BLaER1 treated with 17β-estradiol and CSF1 and Interleukin-3, amounts not matched to agents 10 nM and 100 nM (cell line): ENCODE results near the gene PPP1R2.

Source experiments
- H3K27ac ChIP-seq, 11 experiments: shearing (Covaris generic); formaldehyde crosslinking; 2 replicates each; pipeline ENCODE4 v1.8.1; 2022
- H3K27me3 ChIP-seq, 11 experiments: shearing (Covaris generic); formaldehyde crosslinking; 2 replicates each; pipeline ENCODE4 v1.8.1; 2022
- H3K36me3 ChIP-seq, 11 experiments: shearing (Covaris generic); formaldehyde crosslinking; 2 replicates each; pipeline ENCODE4 v1.8.1; 2022
- H3K4me1 ChIP-seq, 10 experiments: shearing (Covaris generic); formaldehyde crosslinking; 2 replicates each; pipeline ENCODE4 v1.8.1; 2022
- H3K4me2 ChIP-seq, 11 experiments: shearing (Covaris generic); formaldehyde crosslinking; 2 replicates each; pipeline ENCODE4 v1.8.1; 2022
- H3K4me3 ChIP-seq, 10 experiments: shearing (Covaris generic); formaldehyde crosslinking; 2 replicates each; pipeline ENCODE4 v1.8.1; 2022
- H3K9ac ChIP-seq, 11 experiments: shearing (Covaris generic); formaldehyde crosslinking; 2 replicates each; pipeline ENCODE4 v1.8.1; 2022
- H3K9me3 ChIP-seq, 11 experiments: shearing (Covaris generic); formaldehyde crosslinking; replicated peaks in 1 of 11; 2 replicates each; pipeline ENCODE4 v1.8.1; 2022
- H4K20me1 ChIP-seq, 11 experiments: shearing (Covaris generic); formaldehyde crosslinking; 2 replicates each; pipeline ENCODE4 v1.8.1; 2022
- Cebpa-rat ChIP-seq, 11 experiments: shearing (Covaris generic); IDR thresholded peaks; 2 replicates each; pipeline ENCODE4 v1.8.1; 2022

The PPP1R2 gene

DNA sequence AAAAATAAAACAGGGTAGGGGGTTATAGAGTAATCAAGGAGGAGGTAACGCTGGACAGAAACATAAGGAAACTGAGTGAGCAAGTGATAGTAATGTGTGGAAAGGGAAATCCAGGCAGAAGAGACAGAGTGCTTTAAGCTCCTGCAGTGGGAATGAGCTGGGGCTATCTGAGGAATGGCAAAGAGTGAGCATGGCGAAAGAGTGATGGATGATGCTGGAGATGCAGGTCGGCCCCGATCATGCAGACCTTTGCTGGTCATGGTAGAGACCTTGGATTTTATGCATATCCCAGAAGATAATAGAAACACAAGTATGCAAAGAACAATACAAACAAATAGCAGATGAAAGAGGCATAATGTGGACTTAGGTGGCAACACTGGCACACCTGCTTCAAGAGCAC lies 74.3 kb downstream of the PPP1R2 start:
- Histone ChIP-seq H3K4me3 (no peak overlapping the region), H3K27me3 (no peaks in the 10 kb centered on the region), H3K4me2 (no peak overlapping the region), H3K36me3 (no peaks in the 10 kb centered on the region; a peak in 1 of 22 replicates), H3K9ac (no peak overlapping the region), H3K9me3 (peaks cover 21 to 34% (median 28%) of the 10 kb centered on the region in 11 experiments), H3K4me1 (no peaks in the 10 kb centered on the region), H3K27ac (no peak overlapping the region), H4K20me1 (no peaks in the 10 kb centered on the region)
- no peak for TF ChIP-seq Cebpa-rat (IDR thresholded peaks at IDR 0.05)

DNA sequence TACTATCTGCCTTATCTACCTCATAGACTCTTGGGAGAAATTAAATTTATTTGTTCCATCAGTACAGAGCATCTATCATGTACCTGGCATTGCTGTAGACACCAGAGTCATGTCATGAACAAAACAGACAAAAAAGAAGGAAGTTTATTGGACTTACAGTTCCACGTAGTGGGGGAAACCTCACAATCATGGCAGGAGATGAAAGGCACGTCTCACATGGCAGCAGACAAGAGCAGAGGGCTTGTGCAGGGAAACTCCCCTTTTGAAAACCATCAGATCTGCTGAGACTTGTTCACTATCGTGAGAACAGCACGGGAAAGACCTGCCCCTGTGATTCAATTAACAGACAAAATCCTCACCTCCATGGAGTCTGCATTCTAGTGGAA lies 74.7 kb downstream of the PPP1R2 start:
- Histone ChIP-seq H3K4me1 (no peaks in the 10 kb centered on the region), H3K9ac (no peak overlapping the region), H3K4me3 (no peak overlapping the region), H3K27ac (no peak overlapping the region), H3K27me3 (no peaks in the 10 kb centered on the region), H3K9me3 (peaks cover 21 to 34% (median 28%) of the 10 kb centered on the region in 11 experiments), H3K4me2 (no peak overlapping the region), H3K36me3 (no peaks in the 10 kb centered on the region; a peak in 1 of 22 replicates), H4K20me1 (no peaks in the 10 kb centered on the region)
- TF ChIP-seq Cebpa-rat (IDR thresholded peaks at IDR 0.05) = no peak

- no peak overlapping the region for H3K4me2 ChIP-seq
- H4K20me1 ChIP-seq = no peaks in the 10 kb centered on the region
- no peaks in the 10 kb centered on the region for H3K4me1 ChIP-seq
- H3K27me3 ChIP-seq = no peaks in the 10 kb centered on the region
- no peak overlapping the region for H3K4me3 ChIP-seq
- H3K9ac ChIP-seq = no peak overlapping the region
- no peak for TF ChIP-seq Cebpa-rat (IDR thresholded peaks at IDR 0.05)
- no peaks in the 10 kb centered on the region; a peak in 1 of 22 replicates for H3K36me3 ChIP-seq
- H3K9me3 ChIP-seq = peaks cover 21 to 34% (median 28%) of the 10 kb centered on the region in 11 experiments
- H3K27ac ChIP-seq = no peak overlapping the region
These were observed 75.3 kb downstream of the PPP1R2 start for GRCh38 chr3:195467641-195468390.

DNA sequence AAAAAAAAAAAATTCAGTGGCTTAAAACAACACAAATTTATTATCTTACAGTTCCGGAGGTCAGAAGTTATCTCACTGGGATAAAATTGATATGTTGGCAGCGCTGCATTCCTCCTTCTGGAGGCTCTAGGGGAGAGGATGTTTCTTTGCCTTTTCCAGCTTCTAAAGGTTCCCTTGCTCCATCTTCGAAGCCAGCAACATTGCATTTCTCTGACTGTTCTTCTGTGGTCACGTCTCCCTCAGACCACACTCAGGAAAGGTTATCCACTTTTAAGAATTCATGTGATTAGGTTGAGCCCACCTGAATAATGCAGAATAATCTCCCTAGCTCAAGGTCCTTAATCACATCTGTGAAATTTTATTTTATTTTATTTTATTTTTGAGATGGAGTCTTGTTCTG lies 76.9 kb downstream of the PPP1R2 start:
- H3K9ac ChIP-seq = no peak overlapping the region
- H3K4me3 ChIP-seq = no peak overlapping the region
- no peak for TF ChIP-seq Cebpa-rat (IDR thresholded peaks at IDR 0.05)
- H3K27ac ChIP-seq = no peak overlapping the region
- peaks cover 21 to 34% (median 28%) of the 10 kb centered on the region in 11 experiments for H3K9me3 ChIP-seq
- no peaks in the 10 kb centered on the region for H4K20me1 ChIP-seq
- no peak overlapping the region for H3K4me2 ChIP-seq
- no peaks in the 10 kb centered on the region for H3K27me3 ChIP-seq
- H3K36me3 ChIP-seq = no peaks in the 10 kb centered on the region; a peak in 1 of 22 replicates
- H3K4me1 ChIP-seq = no peaks in the 10 kb centered on the region
